H1 (cell line): ENCODE results near the gene RELN. TPM values are rescaled to one million over a fixed set of nuclear protein-coding genes. Genes with fewer than 3 reads are reported as not detected.

ENCODE experiments used
- CTBP2 ChIP-seq: IDR thresholded peaks from 2 replicates; pipeline ENCODE4 v1.7.0; 2011; ENCODE audit warnings: borderline replicate concordance, mild to moderate bottlenecking, moderate library complexity, mixed read lengths, low read length; ENCODE audit not compliant: insufficient read depth, insufficient read length
- JUND ChIP-seq: IDR thresholded peaks from 2 replicates; pipeline ENCODE4 v1.6.1; 2011; ENCODE audit warnings: mild to moderate bottlenecking, improper control_type of control experiment, low read length
- KDM4A ChIP-seq: IDR thresholded peaks from one replicate; pipeline ENCODE4 v1.7.1; 2012; ENCODE audit warnings: low read depth, mild to moderate bottlenecking, moderate library complexity, low read length, inconsistent platforms; ENCODE audit not compliant: severe bottlenecking
- POLR2A ChIP-seq, 2 experiments: IDR thresholded peaks; 1 replicate in 1 of 2; 2 replicates in 1 of 2; pipeline ENCODE4 v1.6.1; 2011; ENCODE audit warnings: low read depth in 2 of 2, low read length in 2 of 2, mild to moderate bottlenecking in 2 of 2; ENCODE audit errors: control extremely low read depth in 1 of 2
- POU5F1 ChIP-seq: IDR thresholded peaks from 2 replicates; pipeline ENCODE4 v1.6.1; 2011; ENCODE audit warnings: low read depth, mild to moderate bottlenecking, low read length, moderate library complexity
- SAP30 ChIP-seq: fragments of 300-600 bp; sonication (generic); IDR thresholded peaks from 2 replicates; pipeline ENCODE4 v1.7.1; 2012; ENCODE audit warnings: low read length, moderate library complexity, mild to moderate bottlenecking, inconsistent platforms; ENCODE audit not compliant: insufficient read depth, insufficient replicate concordance
- SIRT6 ChIP-seq: IDR thresholded peaks from one replicate; pipeline ENCODE4 v1.7.1; 2012; ENCODE audit warnings: low read length, inconsistent platforms
- polyA plus RNA-seq, 7 experiments: library from polyadenylated mRNA; depleted of rRNA in 3 of 7; stranded (reverse) in 5 of 7; unstranded in 2 of 7; fragments of >200 nt in 5 of 7; fragments of 200-250 nt in 2 of 7; gene quantifications; 1 replicate in 5 of 7; 2 replicates in 1 of 7; 4 replicates in 1 of 7; pipeline versions ENCODE4 v1.2.1 to v1.2.3, GENCODE V29; 2011 to 2013; ENCODE audit warnings: missing spikeins in 2 of 7, mixed read lengths in 2 of 7
- total RNA-seq: library from RNA; stranded (reverse); fragmentation: NEBNext Ultra II Directional; extraction: Animal tissue kit (Norgen Biotek cat#: 25700); gene quantifications from 2 replicates; pipeline ENCODE4 v1.2.1, GENCODE V29; 2021
- TF ChIP-seq, protein P1 (sequence below): IDR thresholded peaks from 2 replicates; pipeline ENCODE4 v1.6.1; 2012; ENCODE audit warnings: inconsistent platforms

RELN gene
- total and polyA plus RNA-seq, 2 of the 8 experiments (the other 6 are each of a cell fraction or from before 2014, with no cell fraction given): 0.03 to 0.07 TPM

GRCh38 chr7:103719070-103719469 lies 270.4 kb downstream of the RELN start (continued):
- TF ChIP-seq POU5F1 (no peak), SIRT6 (no peak), POLR2A (IDR thresholded peaks at IDR 0.05; ENCODE audit: control extremely low read depth in 1 of 2, low read depth in 2 of 2, low read length in 2 of 2) (no peak), CTBP2 (no peak), JUND (no peak), SAP30 (no peak), KDM4A (no peak)
- TF ChIP-seq, protein P1, sequence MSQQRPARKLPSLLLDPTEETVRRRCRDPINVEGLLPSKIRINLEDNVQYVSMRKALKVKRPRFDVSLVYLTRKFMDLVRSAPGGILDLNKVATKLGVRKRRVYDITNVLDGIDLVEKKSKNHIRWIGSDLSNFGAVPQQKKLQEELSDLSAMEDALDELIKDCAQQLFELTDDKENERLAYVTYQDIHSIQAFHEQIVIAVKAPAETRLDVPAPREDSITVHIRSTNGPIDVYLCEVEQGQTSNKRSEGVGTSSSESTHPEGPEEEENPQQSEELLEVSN: no peak
